Dermis microvascular lymphatic vessel endothelial cell (primary cell): ENCODE measurements around the gene FANCI. TPM values are rescaled to one million over a fixed set of nuclear protein-coding genes. Genes with fewer than 3 reads are reported as not detected.

Experiments used
- DNase-seq, 2 donors: peaks; one replicate each; pipeline versions ENCODE4 v3.0.0 to v3.0.0-alpha.2; 2010; ENCODE audit warnings: low read depth in 2 of 2
- total RNA-seq: library from RNA; depleted of rRNA; stranded (reverse); fragments of >200 nt; gene quantifications from 2 replicates; pipeline ENCODE4 v1.2.1, GENCODE V29; 2014

Gene FANCI
- total RNA-seq, 1 donor from 2014 or later: 33.6 TPM

DNA sequence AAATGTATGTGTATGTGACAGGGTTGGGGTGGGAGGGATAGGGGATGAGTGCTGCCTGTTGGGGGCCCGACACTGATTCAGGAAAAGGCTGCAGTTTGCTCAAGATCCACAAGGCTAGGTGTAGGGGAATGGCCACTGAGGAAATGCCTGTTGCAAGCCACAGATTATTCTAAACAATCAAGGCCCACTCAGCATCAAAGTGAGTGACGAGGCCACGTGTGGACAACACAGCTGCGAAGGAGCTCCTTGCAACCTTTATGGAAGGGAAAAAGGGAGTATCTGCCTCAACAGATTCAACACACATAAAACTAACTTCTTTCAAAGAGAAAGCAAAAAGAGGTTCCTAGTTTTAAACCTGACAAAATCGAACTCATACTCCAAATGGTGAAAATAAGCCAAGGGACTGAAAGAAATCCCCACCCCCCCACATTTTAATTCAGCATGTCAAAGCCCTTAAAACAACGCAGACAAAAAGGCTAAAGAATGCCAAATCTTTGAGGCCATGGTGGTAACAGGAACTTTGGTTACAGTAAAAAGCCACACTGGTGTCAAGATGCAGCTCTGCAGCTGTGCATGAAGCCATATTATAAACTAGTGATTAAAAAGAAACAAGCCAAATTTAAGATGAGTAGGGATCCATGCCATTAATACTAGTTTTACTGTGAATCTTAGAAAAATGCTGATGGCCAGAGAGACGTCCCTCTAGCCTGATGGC is 87.3 kb downstream of the FANCI start:
- no peak for DNase-seq

- DNase-seq: peak in 1 of 2 donors; percentile 30
Observed at GRCh38 chr15:89332446-89332845, 88.7 kb downstream of the FANCI start.

DNA sequence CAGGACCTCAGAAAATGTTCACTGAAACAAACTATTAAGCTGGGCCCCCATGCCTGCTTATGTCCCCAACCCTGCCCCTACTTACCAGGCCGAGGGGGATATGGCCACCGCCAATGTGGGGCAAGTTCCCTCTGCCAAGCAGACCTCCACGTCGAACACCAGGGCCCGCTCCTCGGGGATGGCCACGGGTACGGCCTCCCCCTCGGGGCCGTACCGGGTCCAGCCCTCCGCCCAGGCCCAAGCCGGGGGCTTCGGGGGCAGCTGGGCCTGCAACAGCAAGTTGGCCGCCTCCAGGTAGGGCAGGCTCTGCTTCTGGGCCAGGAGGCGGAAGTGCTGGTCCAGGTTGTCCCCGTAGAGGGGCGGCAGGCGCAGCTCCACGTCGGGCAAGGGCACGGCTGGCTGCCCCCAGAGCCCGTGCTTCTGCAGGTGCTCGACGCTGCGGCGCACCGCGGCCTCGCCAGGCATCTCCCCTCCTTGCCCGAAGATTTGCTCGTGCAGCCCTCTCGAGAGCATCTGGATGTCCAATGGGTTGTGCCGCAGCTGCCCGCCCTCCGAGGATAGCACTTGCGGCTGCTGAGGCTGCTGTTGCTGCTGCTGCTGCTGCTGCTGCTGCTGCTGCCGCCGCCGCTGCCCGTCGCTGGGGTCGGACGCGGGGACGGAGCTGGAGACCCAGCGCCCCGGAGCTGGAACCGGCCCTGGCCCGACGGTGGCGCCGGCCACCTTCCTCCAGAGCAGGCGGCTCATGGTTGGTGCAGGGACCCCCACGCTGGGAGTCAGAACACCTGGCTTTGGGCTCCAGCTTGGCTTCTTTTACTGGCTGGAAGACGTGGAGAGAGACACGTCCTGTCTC is 89.5 kb downstream of the FANCI start:
- DNase-seq: no peak

DNA sequence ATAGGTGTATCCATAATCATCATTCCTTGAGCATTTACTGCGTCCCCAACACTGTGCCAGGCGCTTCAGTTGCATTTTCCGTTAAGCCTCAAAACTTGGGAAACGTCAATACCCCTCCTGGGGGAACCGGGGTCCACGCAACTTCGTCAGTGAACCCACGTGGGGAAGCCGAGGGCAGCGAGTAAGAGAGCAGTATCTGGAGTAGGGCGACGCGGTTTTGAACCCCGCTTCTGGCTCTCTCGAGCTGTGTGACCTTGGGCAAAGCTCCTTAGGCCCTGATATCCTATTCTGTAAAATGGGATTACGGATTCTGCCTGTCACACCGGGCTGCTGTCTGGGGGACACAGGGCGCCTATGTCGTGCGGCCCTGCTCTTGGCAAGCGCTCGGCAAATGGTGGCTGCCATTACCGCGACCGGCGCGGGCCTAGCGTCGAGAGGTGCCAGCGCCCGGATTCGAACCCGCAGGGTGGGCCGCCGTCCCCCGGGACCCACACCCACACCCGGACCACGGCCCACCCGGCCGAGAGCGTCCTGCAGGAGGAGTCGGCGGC is 90.3 kb downstream of the FANCI start:
- peak in 1 of 2 donors; percentile 12 for DNase-seq

DNA sequence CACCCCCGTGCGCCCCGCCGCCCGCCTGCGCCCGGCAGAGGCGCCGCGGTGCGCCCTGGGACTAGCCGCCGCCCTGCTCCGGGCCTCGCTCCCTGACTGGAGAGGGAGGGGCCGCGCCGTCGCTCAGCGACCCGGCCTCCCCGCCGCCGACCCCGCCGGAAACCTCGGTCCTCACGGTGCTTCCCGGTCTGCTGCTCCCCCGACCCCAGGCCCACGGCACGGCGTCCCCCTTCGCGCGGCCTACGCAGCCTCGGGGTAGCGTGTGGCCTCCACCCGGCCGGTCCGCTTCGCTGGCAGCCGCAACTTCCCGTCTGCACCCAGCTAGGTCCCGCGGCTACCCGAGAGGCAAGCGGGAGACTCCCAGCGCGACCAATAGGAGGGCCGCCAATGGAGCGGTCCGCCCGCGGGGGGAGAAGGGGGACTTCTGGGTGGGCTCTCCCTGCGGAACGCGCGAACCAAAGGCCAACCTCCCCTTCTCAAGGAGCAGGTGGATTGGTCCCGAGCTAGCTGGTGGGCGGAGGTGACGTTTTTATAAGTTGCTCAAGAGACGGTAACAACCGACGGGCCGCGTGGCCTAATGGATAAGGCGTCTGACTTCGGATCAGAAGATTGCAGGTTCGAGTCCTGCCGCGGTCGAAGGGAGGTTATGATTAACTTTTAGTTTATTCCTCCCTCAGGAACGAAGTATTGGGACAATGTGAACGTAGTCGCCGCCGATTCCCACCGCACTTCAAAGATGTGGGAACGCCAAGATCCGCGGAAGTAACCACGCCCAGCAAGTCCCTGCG is 90.9 kb downstream of the FANCI start, which contains the start of gene POLG:
TSS of gene POLG (minus strand) at position 315 of the 788 bp plus-strand sequence. CDS start 1,070 bp downstream, outside the sequence.
- DNase-seq: peak; percentile 98 to 100

- peak in 1 of 2 donors; percentile 63 for DNase-seq
Observed at GRCh38 chr15:89335298-89336041, 91.7 kb downstream of the FANCI start.

GRCh38 chr15:89338036-89338435 is 94.3 kb downstream of the FANCI start:
- no peak for DNase-seq

- DNase-seq: no peak
Observed at GRCh38 chr15:89340573-89340972, 96.8 kb downstream of the FANCI start.

DNA sequence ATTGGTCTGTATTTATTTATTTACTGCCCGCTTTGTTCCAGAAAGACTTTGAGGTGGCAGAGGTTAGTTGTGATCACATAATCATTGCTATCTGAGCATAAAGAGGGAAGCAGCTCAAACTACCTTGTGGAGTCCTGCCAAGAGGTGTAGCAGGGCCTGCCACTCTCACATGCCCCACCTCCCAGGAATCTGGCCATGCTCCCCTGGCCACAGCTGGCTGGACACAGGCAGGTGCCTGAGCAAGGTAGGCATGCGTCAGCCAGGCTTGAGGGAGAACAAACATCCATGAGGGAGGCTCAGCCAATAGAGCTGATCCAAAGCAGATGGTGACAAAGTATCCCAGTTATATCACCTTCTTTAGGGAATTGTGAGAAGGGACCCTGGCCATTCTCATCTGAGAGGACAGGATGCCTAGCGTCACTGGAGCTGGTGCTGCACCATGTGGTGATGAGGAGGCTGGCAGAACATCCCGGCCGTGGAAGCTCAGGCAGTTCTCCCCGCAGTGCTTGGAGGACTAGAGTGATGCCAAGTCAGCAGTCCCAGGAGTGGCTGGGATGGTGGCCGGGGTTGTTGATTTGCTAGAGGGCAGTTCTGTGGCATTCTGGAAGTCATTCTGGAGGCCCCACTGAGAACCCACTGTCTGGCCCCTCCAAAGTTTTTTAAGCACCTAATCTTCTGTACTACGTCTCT is 97.7 kb downstream of the FANCI start:
- no peak for DNase-seq

DNA sequence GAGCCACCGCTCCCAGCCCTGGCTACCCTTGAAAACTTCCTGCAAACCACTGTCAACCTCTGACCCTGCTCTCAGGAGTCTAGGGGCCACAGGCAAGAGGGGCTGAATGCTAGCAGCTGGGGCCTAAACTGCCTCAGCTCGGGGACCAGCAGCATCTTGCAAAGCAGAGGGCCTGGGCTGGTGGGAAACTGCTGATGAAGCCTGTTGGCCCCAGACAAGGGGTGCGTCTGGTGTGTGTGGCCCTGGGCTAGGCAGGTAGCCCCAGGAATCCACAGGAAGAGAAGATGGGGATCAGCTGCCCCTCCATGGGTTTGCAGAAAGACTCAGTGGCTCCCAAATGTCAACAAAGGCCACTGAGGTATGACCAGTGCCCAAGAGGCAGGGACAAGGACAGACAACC is 99.1 kb downstream of the FANCI start:
- DNase-seq: no peak

DNA sequence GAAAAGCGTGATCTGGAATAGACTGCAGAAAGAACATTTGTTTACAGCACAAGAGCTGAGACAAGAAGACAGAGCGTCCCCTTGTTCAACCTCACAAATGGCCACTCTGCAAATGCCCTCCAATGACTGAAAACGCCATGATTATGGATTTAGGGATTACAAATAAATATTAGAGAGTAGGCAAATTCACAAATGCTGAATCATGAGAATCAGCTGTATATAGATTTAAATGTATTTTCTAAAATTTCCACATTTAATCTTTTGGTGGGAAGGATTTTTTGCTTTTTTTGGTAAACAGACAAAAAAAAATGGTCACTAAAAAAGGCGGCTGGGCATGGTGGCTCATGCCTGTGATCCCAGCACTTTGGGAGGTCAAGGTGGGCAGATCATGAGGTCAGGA is 101.5 kb downstream of the FANCI start:
- no peak for DNase-seq

- no peak for DNase-seq
Observed at GRCh38 chr15:89346516-89347231, 102.9 kb downstream of the FANCI start.

DNA sequence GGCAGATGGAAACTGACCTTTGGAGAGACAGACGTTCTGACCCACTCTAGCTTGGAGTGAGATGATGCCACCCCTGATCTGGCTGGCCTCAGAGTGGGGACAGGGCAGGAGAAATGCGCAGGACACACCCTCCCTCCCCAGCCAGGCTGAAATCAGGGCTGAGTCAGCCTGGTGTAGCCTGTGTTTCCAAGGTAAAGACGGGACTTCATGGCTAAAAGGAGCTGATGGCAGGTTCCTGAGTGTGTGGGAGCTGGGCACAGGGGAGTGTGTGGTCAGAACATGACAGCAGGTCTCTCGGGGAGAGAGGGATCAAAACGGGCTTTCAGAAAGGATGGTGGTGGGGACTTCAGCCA is 105.4 kb downstream of the FANCI start:
- no peak for DNase-seq

DNA sequence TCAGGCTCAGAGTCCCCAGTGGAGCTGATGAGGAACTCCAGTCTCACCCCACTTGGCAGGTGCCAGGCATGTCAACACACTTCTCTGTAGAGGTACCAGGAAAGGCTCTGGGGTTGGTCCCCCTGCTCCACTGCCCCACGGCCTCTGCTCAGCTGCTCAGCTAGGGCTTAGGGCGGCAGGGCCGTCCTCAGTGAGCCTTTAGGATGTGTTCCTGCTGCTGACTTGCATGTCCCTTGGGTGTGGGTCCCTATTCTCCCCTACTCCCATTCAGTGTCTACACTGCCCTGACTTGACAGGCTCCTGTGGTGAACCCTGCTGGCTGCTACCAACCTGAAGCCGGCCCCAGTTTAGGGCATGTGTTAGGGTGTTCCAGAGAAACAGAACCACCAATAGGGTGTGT is 108.7 kb downstream of the FANCI start:
- no peak for DNase-seq

DNA sequence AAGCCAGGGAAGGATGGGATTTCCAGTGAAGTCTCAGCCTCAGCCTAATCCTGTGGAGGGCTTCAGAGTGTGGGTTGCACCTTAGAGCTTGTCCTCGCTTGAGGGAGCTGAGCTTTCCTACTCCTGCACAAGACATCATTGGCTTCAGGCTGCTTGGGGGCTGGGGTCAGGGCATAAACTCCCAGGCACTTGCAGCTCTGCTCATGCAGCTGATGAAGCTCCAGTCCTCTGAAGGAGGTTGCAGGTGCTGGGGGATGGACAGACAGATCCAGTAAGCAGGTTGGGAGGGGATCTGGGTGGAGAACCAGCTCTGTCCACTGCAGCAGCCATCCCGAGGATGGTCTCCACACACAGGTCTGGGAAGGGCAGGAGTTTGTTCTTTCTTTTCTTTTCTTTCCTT is 110.2 kb downstream of the FANCI start:
- no peak for DNase-seq

GRCh38 chr15:89356634-89357298 is 113.0 kb downstream of the FANCI start:
- peak in 1 of 2 donors; percentile 33 for DNase-seq

DNA sequence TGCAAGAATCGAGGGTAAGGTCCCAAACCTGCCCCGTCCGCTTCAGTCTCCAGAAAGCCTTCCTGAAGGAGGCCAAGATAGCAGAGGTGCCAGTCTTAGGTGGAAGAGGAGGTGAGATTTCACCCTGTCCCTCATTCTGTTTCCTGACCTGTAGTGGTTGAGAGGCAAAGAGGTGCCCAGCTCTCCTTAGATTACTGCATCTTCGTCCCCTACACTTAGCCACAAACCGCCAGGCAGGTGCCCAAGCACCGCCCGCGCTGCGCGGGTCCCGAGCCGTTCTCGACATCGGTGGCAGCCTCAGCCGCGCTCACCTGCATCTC is 114.6 kb downstream of the FANCI start:
- DNase-seq: no peak

- DNase-seq: peak; percentile 45 to 74
Observed at GRCh38 chr15:89358755-89359439, 115.1 kb downstream of the FANCI start.
